ENCODE measurements around the gene SKAP1.

DNA sequence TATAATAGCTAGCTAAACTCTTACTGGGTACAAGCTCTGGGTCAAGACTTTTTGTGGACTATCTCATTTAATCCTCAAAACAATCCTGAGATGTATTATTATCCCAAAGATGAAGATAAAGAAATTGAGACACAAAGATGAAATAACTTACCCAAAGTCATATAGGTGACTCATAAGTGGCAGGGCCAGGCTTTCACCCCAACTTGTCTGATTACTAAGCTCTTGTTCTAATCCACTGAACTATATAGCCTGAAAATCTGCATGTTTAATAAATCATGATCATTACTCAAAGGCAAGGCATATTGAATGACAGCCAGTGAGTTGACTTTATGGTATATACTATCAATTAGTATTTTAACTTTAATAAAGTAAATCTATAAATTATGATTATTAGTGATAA is 77.4 kb downstream of the SKAP1 start:
- TF ChIP-seq, protein P1, sequence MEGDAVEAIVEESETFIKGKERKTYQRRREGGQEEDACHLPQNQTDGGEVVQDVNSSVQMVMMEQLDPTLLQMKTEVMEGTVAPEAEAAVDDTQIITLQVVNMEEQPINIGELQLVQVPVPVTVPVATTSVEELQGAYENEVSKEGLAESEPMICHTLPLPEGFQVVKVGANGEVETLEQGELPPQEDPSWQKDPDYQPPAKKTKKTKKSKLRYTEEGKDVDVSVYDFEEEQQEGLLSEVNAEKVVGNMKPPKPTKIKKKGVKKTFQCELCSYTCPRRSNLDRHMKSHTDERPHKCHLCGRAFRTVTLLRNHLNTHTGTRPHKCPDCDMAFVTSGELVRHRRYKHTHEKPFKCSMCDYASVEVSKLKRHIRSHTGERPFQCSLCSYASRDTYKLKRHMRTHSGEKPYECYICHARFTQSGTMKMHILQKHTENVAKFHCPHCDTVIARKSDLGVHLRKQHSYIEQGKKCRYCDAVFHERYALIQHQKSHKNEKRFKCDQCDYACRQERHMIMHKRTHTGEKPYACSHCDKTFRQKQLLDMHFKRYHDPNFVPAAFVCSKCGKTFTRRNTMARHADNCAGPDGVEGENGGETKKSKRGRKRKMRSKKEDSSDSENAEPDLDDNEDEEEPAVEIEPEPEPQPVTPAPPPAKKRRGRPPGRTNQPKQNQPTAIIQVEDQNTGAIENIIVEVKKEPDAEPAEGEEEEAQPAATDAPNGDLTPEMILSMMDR (IDR thresholded peaks at IDR 0.05 in 8 of 11, conservative IDR thresholded peaks at IDR 0.05 in 3 of 11), result no peak
- no peak for TF ChIP-seq POLR2A (IDR thresholded peaks at IDR 0.05)
